HepG2 (cell line): Measurements from ENCODE around the gene PLBD1. TPM values are rescaled to one million over a fixed set of nuclear protein-coding genes. Genes with fewer than 3 reads are reported as not detected.

Source experiments
- ATAC-seq: fragments of 200-7000 bp; cut with Tn5 transposase; 3 replicates; pipeline ENCODE4 v1.9.1; 2020; ENCODE audit warnings: mild to moderate bottlenecking, moderate library complexity
- BruUV-seq: library from RNA; stranded (reverse); fragments of 400-500 nt; replicated peaks from 2 replicates; lab custom pipeline; 2021; lab: Mats Ljungman, UMichigan
- CTCF ChIA-PET: fragments of 300-600 bp; formaldehyde crosslinking; extraction: SDS; loops from one replicate; lab custom pipeline; 2021; ENCODE audit warnings: low total read pairs, inconsistent platforms, low intra/inter-chr PET ratio; lab: Yijun Ruan, JAX
- POLR2A ChIA-PET: fragments of 350-600 bp; sonication (Branson Sonifier 250); formaldehyde crosslinking; loops from one replicate; lab custom pipeline; 2020; ENCODE audit warnings: antibody characterized with exemption, inconsistent platforms; lab: Yijun Ruan, JAX
- DNase-seq: peaks from one replicate; pipeline ENCODE4 v3.0.0-alpha.2; 2015; ENCODE audit warnings: low spot score
- FAIRE-seq: peaks from 3 replicates; lab custom pipeline; 2011; peaks lifted over from hg19 to GRCh38; lab: Jason Lieb, UNC
- H2AFZ ChIP-seq: one replicate; pipeline ENCODE4 v1.6.1; 2011; ENCODE audit warnings: low read length, inconsistent platforms
- H3K27ac ChIP-seq: fragments of 300-600 bp; 3 replicates; pipeline ENCODE4 v1.8.0; 2011; ENCODE audit warnings: mixed run types, mild to moderate bottlenecking, mixed read lengths, low read length, inconsistent platforms; ENCODE audit not compliant: insufficient read depth; ENCODE audit errors: extremely low read length
- H3K27me3 ChIP-seq, 2 experiments: fragments of 200-600 bp in 1 of 2; 2 replicates in 1 of 2; 3 replicates in 1 of 2; pipeline versions ENCODE4 v1.6.0 to v1.8.0; 2011; ENCODE audit warnings: low read length in 2 of 2, mild to moderate bottlenecking in 2 of 2, moderate library complexity in 2 of 2, inconsistent platforms in 1 of 2; ENCODE audit not compliant: insufficient read depth in 2 of 2, control insufficient read depth in 1 of 2
- H3K36me3 ChIP-seq, 2 experiments: fragments of 200-600 bp in 1 of 2; replicated peaks in 1 of 2; 2 replicates in 1 of 2; 3 replicates in 1 of 2; pipeline versions ENCODE4 v1.5.1 to v1.8.0; 2011; ENCODE audit warnings: low read length in 2 of 2, inconsistent platforms in 1 of 2; ENCODE audit not compliant: insufficient read depth in 2 of 2, control insufficient read depth in 1 of 2
- H3K4me1 ChIP-seq: 2 replicates; pipeline ENCODE4 v1.5.1; 2012; ENCODE audit warnings: low read length, inconsistent platforms; ENCODE audit not compliant: insufficient read depth
- H3K4me2 ChIP-seq: 2 replicates; pipeline ENCODE4 v1.6.0; 2011; ENCODE audit warnings: low read depth, low read length, inconsistent platforms
- H3K4me3 ChIP-seq, 3 experiments: fragments of 200-600 bp in 1 of 3; sonication (generic), shearing (Covaris generic) in 1 of 3; replicated peaks in 1 of 3; 2 replicates each; pipeline ENCODE4 v1.5.1; 2011 to 2016; ENCODE audit warnings: low read length in 3 of 3, inconsistent platforms in 2 of 3, low read depth in 2 of 3, mild to moderate bottlenecking in 2 of 3, control low read depth in 1 of 3, mixed read lengths in 1 of 3; ENCODE audit not compliant: insufficient read depth in 1 of 3
- H3K79me2 ChIP-seq: one replicate; pipeline ENCODE4 v1.6.1; 2011; ENCODE audit warnings: low read length, inconsistent platforms; ENCODE audit not compliant: insufficient read depth
- H3K9ac ChIP-seq: 2 replicates; pipeline ENCODE4 v1.6.0; 2011; ENCODE audit warnings: mild to moderate bottlenecking, low read depth, low read length, inconsistent platforms; ENCODE audit not compliant: insufficient read depth
- H3K9me3 ChIP-seq: 2 replicates; pipeline ENCODE4 v1.5.1; 2012; ENCODE audit warnings: mild to moderate bottlenecking, low read length
- H4K20me1 ChIP-seq: 2 replicates; pipeline ENCODE4 v1.6.0; 2011; ENCODE audit warnings: inconsistent platforms, mild to moderate bottlenecking, low read length, moderate library complexity; ENCODE audit not compliant: insufficient read depth
- DBP ChIP-seq: sonication (generic); formaldehyde crosslinking; IDR thresholded peaks from 2 replicates; pipeline ENCODE4 v1.4.0; 2020; ENCODE audit warnings: missing genetic modification reagents; ENCODE audit errors: not compliant biosample characterization
- ETS1 ChIP-seq: sonication (generic); formaldehyde crosslinking; IDR thresholded peaks from 2 replicates; pipeline ENCODE4 v1.4.0; 2020; ENCODE audit warnings: missing genetic modification reagents
- GATAD2A ChIP-seq: IDR thresholded peaks from 2 replicates; pipeline ENCODE4 v1.6.1; 2016
- GFI1 ChIP-seq: sonication (generic); formaldehyde crosslinking; IDR thresholded peaks from 2 replicates; pipeline ENCODE4 v1.5.0; 2020; ENCODE audit warnings: missing genetic modification reagents, mild to moderate bottlenecking, borderline replicate concordance
- MED1 ChIP-seq: sonication (generic); formaldehyde crosslinking; IDR thresholded peaks from 2 replicates; pipeline ENCODE4 v1.4.0; 2020; ENCODE audit warnings: missing genetic modification reagents
- MTERF4 ChIP-seq: sonication (generic); formaldehyde crosslinking; IDR thresholded peaks from 2 replicates; pipeline ENCODE4 v1.8.0; 2023; ENCODE audit warnings: mild to moderate bottlenecking, missing genetic modification reagents
- PBX2 ChIP-seq: IDR thresholded peaks from 2 replicates; pipeline ENCODE4 v1.6.1; 2016; ENCODE audit warnings: control low read depth
- PRDM15 ChIP-seq: sonication (generic); formaldehyde crosslinking; IDR thresholded peaks from 2 replicates; pipeline ENCODE4 v1.4.0; 2020; ENCODE audit warnings: missing genetic modification reagents
- SPEN ChIP-seq: sonication (generic); formaldehyde crosslinking; IDR thresholded peaks from 2 replicates; pipeline ENCODE4 v1.5.1; 2020; ENCODE audit warnings: low read depth, mild to moderate bottlenecking, missing genetic modification reagents
- TOE1 ChIP-seq: sonication (generic); formaldehyde crosslinking; IDR thresholded peaks from 2 replicates; pipeline ENCODE4 v1.4.0; 2020; ENCODE audit warnings: mild to moderate bottlenecking, missing genetic modification reagents
- ZBTB20 ChIP-seq: sonication (generic); formaldehyde crosslinking; IDR thresholded peaks from 2 replicates; pipeline ENCODE4 v1.8.1; 2023; ENCODE audit warnings: missing genetic modification reagents, low read depth, mild to moderate bottlenecking, borderline replicate concordance
- ZBTB39 ChIP-seq: sonication (generic); formaldehyde crosslinking; IDR thresholded peaks from 2 replicates; pipeline ENCODE4 v1.5.0; 2020; ENCODE audit warnings: missing genetic modification reagents
- ZNF556 ChIP-seq: sonication (generic); formaldehyde crosslinking; IDR thresholded peaks from 2 replicates; pipeline ENCODE4 v1.4.0; 2020; ENCODE audit warnings: mild to moderate bottlenecking, missing genetic modification reagents, borderline replicate concordance
- ZNF652 ChIP-seq: IDR thresholded peaks from 2 replicates; pipeline ENCODE4 v1.6.1; 2016; ENCODE audit warnings: low read depth, borderline replicate concordance
- WGBS: methylation state at CpG from one replicate; pipeline ENCODE4 v1.1.6; 2017; ENCODE audit warnings: low lambda C conversion rate; 5-methylcytosine and 5-hydroxymethylcytosine counted together
- in situ Hi-C: cut with HindIII; loops from 2 replicates; pipeline ENCODE4 v1.10.0; 2017; ENCODE audit warnings: low pct_unique_long_range_greater_than_20kb; ENCODE audit not compliant: extremely low pct_ligation_motif_present
- intact Hi-C: fragments of 100-400 bp; cut with micrococcal nuclease; formaldehyde crosslinking; loops from one replicate; pipeline ENCODE4 v1.10.0; 2022; ENCODE audit not compliant: unreplicated experiment
- polyA plus RNA-seq, 8 experiments: library from polyadenylated mRNA; depleted of rRNA in 3 of 8; stranded (reverse) in 7 of 8; unstranded in 1 of 8; fragments of >200 nt; fragmentation: Illumina TruSeq in 4 of 8; extraction: Trizol in 4 of 8; gene quantifications; 2 replicates each; pipeline versions ENCODE4 v1.2.1 to v1.2.3, GENCODE V29; 2011 to 2016; ENCODE audit warnings: low read depth in 4 of 8, missing spikeins in 1 of 8, mixed read lengths in 1 of 8; ENCODE audit not compliant: insufficient read depth in 1 of 8
- total RNA-seq, 5 experiments: library from RNA; depleted of rRNA; stranded (reverse); fragments of >200 nt; fragmentation: Illumina TruSeq; extraction: Trizol; gene quantifications; 2 replicates each; pipeline ENCODE4 v1.2.3, GENCODE V29; 2016; ENCODE audit warnings: low read depth in 1 of 5

The PLBD1 gene
- total and polyA plus RNA-seq, 2 of the 13 experiments (the other 11 are each of a cell fraction or from before 2014, with no cell fraction given), result not detected

- TF ChIP-seq MTERF4, result no peak
- no peak for TF ChIP-seq PRDM15
- no peak for TF ChIP-seq GFI1 (CRISPR knock-in tag)
- no peak for TF ChIP-seq DBP (CRISPR knock-in tag)
- TF ChIP-seq MED1 (CRISPR knock-in tag), result no peak
- TF ChIP-seq ZNF652 (CRISPR knock-in tag), result no peak
- TF ChIP-seq ZNF556 (CRISPR knock-in tag), result no peak
- no peak for TF ChIP-seq GATAD2A (CRISPR knock-in tag)
These were observed 4.6 kb downstream of the PLBD1 start (continued) for GRCh38 chr12:14563046-14563445.

GRCh38 chr12:14562279-14562678 is 5.4 kb downstream of the PLBD1 start:
- in situ Hi-C loops (no loop called here), intact Hi-C loops (no loop called here)
- H3K4me1 ChIP-seq, result no peaks in the 10 kb centered on the region
- H3K4me2 ChIP-seq, result no peak overlapping the region
- no peaks in the 10 kb centered on the region for H3K79me2 ChIP-seq
- ATAC-seq (no peak), DNase-seq (no peak), FAIRE-seq (no peak)
- no peaks in the 10 kb centered on the region for H3K27me3 ChIP-seq
- H3K36me3 ChIP-seq, result no peaks in the 10 kb centered on the region
- no peak overlapping the region for H2AFZ ChIP-seq
- BruUV-seq, result no TSS peak
- CTCF ChIA-PET, result no interaction called here
- H4K20me1 ChIP-seq, result no peaks in the 10 kb centered on the region
- H3K4me3 ChIP-seq, result no peak overlapping the region
- 39% methylated on average over 6 of the region's 6 CpGs for WGBS
- POLR2A ChIA-PET, result no interaction called here
- no peaks in the 10 kb centered on the region for H3K9me3 ChIP-seq
- no peak overlapping the region for H3K9ac ChIP-seq
- H3K27ac ChIP-seq, result no peak overlapping the region
- TF ChIP-seq ZBTB20 (CRISPR knock-in tag) (no peak), TOE1 (CRISPR knock-in tag) (no peak), ETS1 (CRISPR knock-in tag) (no peak), PBX2 (CRISPR knock-in tag) (no peak), ZBTB39 (no peak), SPEN (CRISPR knock-in tag) (no peak)
